LHCN-M2 (cell line): Measurements from ENCODE around the gene KCNIP4. TPM values are rescaled to one million over a fixed set of nuclear protein-coding genes. Genes with fewer than 3 reads are reported as not detected.
A peak's percentile ranks its signal among the peaks of the same experiment; 100 is the strongest.

Experiments used
- DNase-seq: peaks from one replicate; pipeline ENCODE4 v3.0.0-alpha.2; 2012; ENCODE audit warnings: low read depth
- total RNA-seq: library from RNA; depleted of rRNA; stranded (reverse); fragments of >200 nt; gene quantifications from 2 replicates; pipeline ENCODE4 v1.2.3, GENCODE V29; 2014

Gene KCNIP4
- total RNA-seq, 1 experiment from 2014 or later, result not detected

DNA sequence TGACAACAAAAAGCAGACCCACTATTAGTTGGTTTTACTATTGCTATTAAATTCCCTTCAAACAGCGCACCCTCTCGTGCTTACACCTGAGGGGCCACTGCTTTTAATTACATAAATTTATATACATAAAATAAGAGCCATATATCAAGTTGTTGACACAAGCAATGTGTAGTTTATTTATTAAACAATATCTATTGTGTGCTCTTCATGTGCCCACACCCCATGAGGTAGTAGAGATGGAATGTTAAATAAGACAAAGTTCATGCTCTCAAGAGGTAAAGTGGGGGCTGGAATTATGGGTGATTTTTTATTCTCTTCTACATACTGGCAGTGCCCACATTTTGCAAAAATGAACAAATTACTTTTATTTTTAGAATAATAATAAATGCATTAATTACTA lies 47.3 kb downstream of the KCNIP4 start:
- no peak for DNase-seq

DNA sequence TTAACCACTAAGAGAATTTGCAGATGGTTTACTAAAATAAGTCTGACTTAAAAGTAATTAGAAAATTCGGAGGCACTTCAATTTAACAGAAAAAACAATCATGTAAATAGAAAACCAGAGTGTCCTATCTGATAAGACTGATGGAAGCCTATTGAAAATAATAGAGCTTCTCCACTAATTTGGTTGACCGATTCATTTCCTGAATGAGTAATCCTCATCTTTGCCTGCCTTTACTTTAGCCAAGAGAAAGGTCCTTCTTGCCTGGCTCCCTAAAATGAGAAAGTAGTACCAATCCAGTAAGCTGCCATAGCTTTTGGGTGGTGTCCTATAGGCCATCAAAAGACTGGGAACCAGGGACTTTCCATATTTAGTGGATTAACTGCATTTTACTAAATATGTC lies 48.4 kb downstream of the KCNIP4 start:
- peak; percentile 39 for DNase-seq

DNA sequence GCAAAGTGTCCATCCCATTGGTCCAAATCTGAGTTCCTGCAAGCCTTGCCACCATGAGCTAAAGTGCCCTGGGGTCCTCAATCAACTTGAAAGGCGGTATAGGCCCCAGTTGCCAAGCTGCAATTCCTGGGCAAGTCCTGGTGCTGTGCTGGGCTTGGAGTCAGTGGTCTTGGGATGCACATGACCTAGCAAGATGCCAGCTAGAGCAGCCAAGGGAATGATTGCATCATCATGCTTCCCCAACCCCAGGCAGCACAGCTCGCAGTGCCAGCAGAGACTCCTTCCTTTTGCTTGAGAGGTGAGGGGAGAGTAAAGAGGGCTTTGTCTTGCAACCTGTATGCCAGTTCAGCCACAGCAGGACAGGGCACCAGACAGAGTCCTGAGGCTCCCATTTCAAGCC lies 50.5 kb downstream of the KCNIP4 start:
- DNase-seq, result no peak

DNA sequence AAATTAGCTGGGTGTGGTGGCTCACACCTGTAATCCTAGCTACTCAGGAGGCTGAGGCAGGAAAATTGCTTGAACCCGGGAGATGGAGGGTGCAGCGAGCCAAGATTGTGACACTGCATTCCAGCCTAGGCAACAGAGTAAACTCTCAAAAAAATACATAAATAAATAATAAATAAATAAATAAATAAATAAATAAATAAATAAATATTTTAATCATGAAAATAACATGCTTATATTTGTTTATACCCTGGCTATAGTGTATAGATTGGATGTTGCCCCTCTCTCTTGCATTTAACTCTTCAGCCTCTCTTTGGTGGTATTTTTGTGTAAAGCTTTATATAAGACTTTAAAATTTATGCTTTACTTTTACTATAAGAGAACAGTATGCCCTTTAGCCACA lies 51.8 kb downstream of the KCNIP4 start:
- DNase-seq, result no peak

DNA sequence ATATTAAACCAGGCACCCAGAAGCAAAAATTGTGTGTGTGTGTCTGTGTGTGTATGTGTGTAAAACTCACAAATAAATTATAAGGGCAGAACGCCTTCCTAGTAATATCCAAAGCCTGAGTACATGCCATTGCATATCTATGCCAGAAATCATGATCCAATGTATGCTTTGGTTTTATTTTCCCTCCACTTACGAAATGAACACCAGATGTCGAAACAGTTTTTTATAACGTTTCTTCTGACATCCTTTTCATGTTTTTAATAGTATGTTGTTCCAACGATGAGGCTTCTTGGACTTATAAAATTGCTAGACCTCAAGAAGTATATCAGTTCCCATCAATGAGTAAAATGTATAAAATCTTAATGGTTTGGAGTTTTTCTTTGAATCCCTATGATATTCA lies 55.4 kb downstream of the KCNIP4 start:
- DNase-seq, result no peak

DNA sequence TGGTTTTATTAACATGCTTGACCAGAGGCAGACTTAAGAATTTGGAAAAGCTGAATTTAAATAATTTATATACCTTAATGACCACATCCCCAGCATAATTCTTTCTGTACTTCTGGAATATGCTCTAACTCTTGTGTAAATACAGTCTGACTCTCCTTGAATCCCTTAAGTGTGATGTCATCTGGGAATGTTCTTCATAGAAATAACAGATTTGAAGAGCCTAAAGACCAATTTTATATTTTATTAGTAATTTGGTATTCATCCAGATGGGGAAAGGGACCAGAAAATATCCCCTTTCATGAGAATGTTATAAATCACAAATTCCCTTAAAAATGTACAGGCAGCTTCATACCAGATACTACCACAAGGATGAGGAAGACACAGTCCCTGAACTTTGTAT lies 58.3 kb downstream of the KCNIP4 start:
- no peak for DNase-seq

DNA sequence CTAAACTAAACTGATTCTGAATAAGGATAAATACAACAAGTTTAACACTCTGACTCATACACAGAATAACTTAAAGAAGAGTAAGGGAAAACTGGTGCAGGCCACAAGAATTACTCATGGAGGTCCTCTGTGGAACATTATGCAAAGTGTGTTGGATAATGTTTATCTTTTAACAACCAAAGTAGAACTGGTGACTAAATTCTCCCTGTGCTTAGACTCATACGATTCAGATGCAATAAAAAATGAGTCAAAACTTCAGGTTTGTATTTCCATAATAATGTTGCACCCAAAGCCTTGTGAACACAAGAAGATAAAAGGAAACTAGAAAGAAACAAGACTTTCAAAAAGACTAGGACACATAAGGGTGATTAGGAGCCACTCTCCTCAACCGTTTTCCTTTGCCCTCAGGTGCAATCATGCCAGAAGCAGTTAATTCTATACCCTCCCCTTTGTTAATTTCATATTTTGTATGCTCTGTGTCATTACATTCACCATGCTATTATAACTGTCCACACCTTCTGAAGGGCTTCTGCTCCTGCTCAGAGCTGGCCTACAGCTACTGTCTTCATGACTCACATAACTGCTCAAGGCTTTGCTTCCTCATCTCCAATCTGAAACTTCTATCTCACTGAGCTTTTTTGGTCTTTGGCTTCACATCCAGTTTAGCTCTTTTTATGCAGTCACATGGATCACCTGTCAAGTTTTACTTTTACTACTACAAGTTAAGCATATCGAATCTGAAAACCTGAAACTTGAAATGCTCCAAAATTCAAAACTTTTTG lies 60.2 kb downstream of the KCNIP4 start:
- peak; percentile 94 for DNase-seq

DNA sequence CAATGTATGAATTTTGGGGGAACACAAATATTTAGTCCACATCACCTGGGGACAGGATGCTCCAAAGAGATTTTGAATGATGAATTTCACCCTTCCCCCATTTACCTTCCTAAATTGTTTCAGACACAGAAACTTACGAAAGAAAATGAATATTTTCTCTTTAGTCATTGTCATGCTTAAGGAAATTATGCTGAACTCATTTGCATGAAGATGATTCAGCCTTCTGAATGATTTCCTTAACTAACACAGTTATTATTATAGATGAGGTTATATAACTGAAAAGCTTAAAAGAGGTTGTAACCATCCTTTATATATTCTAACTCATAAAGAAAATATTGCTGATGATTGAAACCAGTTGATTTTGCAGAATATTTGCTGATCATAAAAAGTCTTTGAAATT lies 61.1 kb downstream of the KCNIP4 start:
- DNase-seq, result no peak

DNA sequence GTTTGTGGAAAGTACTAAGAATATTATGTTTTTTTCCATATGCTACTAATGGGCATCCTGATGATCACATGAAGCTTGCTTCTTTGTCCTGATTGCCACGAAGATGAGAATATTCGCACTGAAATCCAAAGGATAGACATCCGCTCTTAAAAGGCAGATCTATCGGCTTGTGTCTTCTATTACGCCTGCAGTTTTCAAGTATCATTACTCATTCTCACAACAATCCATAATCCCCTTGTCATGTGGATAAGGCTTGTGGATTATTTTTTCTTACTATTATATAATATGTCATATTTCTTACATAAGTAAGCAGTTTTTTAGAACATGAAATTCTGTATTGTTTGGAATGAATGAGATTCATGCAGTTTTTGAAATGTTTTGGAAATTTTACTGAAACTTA lies 62.8 kb downstream of the KCNIP4 start:
- peak; percentile 44 for DNase-seq

DNA sequence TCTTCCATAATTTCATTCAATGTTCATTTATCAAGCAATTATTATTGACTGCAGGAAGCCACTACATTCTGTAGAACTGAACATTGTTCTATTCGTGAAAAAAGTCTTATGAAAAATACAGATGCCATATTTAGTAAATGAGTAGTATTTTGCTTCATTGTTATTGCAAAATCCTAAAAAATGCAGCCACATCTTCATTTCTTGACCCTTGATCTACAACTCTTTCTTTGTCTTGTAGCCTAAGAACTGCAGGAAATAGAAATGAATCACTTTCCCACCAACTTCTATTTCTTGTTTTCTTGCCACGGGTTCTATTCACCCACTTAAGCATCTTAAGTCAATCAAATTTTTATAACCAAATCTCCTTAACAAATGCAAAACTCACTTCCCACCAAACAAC lies 63.3 kb downstream of the KCNIP4 start:
- peak; percentile 67 for DNase-seq

DNA sequence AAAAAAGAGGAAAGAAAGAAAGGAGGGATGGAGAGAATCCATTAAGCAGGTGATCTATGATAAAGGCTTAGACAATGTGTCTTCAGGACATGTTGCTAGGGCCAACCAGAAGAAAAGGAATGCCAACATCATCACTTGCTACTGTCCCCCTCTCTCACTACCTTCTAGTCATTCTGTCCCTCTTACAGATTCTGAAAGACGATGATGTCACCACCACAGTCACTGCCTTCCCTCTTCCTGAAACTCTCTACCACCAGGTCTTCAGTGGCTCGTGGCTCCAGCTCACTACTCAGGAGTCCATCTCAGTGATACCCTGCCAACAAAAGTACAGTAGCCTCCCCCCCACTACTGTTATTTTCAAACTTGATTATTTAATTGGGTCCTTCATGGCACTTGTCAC lies 64.0 kb downstream of the KCNIP4 start:
- no peak for DNase-seq

DNA sequence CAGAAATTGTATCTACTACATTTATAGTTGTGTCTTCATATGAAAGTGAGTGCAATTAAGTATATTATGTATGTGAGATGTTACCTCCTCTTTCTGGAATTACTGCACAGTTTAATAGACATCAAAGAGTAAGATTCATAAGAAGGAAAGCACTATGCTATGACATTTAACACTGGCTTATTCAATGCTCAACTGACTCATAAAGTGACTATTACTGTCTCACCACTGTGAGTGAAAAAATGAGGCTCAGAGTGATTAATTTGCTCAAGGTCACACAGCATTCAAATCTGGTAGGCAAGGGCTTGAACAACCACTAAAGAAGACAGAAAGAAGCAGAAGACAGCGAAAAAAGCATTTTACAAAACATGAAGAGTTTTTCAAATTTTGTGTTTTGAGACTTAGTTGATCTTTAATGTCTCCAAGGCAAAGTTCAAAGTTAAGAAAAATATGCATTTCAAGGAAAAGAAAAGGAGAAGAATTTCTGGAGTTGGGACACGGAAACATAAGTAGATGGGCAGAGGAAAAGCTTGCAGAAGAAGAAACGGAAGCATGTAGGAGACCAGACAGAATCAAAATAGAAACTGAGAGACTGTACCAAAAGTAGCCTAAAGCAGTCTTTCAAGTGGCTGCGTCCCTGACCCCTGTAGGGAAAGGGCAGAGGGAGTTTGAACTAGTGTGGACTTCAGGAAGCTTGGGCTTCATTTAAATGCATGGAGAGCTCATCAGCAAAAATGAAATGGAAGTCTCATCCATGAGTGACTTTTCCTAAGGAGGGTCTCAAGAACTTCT lies 66.3 kb downstream of the KCNIP4 start:
- peak; percentile 52 for DNase-seq

DNA sequence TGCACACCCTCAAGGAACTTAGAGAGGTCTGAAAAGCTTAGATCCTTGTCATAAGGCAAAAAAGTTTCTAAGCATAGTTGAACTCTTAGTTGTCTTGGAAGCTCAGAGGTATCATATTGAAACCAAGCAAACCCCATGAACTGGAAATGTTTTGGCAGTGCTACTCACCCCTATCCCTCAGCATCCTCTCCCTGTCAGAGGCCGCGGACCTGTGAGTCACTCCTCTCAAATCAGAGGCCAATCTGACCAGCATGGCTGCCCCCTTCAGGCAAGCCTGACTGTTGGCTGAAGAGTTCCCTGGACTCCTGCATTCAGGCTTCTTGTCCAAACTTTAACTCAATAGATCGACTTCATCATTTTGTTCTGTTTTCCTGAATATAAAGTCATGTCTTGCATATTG lies 69.4 kb downstream of the KCNIP4 start:
- DNase-seq, result peak; percentile 82

DNA sequence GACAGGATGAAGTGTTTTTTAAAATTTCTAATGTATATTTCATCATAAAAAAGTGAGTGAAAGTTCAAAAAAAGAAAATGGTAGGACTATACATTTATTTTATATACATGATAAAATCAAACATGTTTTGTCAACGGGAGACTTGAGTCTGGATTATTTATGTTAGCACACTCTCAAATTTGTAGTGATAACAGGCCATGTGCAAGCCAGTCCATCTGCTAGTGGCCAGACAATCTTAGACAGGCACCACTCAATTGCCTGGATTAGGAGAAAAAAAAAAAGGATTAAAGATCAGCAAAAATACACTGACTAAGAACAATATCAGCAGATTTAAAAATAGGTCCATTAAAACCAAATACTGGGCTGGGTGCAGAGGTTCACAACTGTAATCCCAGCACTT lies 71.9 kb downstream of the KCNIP4 start:
- no peak for DNase-seq

DNA sequence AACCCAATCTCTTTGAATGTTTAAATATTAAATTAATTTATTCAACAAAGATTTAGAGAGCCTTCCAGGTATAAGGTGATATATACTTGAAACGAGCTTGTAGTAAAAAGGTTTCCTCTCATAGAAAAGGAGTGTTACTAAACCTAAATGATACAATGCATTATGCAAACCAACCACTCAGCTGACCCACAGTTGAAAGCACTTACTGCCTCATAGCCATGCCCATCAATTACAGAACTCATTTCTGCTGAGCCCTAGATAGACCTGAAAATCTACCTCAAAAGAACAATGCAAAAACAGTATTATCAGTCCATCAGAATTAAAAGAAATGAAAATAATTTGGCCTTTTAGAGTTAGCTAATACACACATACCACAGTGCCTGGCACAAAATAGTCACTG lies 75.4 kb downstream of the KCNIP4 start:
- DNase-seq, result no peak

DNA sequence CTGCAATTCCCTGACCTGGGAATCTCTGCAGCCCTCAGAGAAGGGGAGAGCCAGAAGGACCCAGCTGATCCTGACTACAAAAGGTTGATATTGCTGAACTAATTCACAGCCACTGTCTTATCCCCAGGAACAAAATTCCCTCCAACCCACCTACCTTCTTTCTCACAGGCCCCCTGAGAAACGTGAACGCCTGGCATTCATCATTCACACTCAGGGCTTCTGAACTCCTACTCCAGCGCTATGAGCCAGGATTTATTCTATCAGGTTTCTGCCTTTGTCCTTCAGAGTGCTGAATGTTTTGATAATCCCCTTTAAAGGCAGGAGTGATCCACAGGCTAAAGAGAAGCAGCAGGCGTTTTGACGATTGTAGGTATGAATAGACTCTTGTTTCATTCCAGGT lies 76.5 kb downstream of the KCNIP4 start:
- DNase-seq, result no peak

DNA sequence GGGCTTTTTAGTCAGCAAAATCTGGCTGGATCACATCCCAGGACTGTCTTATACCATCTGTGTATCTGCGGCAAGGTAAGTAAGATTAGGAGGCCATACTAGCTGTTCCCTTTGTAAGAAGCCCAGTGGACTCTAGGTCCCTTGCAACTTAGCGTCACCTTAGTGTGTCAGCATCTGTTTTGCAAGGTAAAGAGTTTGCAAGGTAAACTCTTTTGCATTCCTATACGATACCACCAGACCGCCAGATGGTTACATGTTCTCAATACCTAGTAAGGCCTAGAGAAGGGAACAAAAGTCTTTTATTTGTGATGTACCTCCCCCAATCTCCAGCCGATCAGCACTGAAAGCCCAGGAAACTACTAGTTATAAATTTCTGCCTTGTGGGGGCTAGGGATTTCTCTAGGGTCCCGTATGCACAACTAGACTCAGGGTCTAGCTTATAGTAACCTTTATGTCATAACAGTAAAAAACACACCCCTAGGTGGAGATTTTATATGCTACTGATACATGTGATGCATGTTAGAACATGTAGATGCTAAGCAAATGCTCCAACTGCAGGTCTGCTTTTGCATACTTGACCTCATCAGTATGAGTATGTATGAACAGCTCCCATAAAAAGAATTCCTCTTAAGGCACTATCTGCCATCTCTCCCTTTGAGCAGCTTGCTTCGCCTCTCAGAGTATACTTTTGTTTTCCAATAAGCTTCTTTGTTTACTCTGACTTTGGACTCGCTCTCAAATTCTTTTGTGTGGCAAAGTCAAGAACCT lies 78.4 kb downstream of the KCNIP4 start:
- DNase-seq, result no peak

DNA sequence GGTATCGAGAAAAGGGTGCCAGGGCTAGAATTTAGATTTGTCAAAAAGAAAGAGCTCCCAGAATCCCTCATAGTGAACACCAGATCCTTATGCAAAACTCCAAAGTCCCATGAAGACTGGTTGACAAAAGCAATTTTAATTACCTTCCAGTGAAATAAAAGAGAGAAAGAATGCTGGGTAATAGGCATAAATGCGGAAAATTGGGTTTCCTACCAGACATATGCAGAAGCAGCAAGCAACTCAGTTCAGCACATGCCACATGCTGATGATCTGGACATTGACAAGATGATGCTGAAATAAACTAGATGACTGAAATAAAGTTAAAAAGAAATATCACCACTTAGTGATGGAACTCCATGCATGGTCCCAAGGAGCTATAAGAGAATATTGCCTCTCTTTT lies 83.9 kb downstream of the KCNIP4 start:
- no peak for DNase-seq

DNA sequence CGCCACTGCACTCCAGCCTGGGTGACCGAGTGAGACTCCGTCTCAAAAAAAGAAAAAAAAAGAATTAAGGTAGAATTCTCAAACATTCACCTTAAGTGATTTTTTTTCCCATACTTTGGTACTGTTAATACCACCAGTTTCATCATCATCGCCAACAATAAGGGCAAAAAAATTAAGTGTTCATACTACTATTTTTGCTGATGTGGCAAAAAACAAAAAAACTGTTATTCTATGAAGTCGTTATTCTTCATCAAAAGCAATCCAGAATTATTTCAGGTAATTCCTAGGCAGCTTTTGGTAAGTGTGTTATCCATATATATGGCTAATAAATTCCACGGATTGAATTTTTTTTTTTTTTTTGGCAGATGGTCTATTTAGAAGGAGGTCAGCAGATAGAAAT lies 85.7 kb downstream of the KCNIP4 start:
- DNase-seq, result no peak

DNA sequence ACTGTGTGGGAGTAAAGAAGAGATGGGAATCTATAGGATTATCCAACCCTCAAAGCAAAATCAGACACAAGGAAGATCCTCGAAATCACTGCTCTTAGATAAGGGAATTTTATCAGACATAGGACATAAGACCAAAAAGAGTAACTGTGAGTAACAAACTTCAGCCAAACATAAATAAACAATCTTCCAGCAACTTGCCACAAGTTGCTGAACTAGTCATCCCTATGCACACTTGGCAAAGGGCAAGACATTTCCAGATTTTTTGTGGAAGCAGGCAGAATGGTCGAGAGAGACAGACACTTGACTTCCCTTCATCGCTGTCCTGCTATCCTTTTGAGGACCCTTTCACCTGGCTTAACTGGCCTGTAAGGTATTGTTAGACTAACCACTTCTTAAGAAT lies 89.6 kb downstream of the KCNIP4 start:
- DNase-seq, result peak; percentile 66

DNA sequence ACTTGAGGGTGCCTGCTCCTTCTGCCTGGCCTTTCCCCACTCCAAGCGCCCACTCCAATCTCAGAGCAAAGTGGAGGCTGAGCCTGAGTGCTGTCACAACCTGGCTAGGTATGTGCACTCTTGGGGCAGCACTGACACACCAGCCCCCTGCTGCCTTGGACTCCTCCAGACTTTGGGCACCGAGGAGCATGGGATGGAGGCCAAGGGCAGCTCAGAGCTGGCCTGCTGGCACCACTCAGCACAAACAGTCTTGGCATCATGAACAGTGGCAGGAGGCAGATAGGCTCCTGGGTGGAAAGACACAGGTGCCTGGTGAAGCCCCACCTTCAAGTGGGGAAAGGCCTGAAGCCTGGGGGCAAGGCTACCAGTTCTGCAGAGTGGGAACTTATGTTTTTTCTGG lies 91.8 kb downstream of the KCNIP4 start:
- no peak for DNase-seq

DNA sequence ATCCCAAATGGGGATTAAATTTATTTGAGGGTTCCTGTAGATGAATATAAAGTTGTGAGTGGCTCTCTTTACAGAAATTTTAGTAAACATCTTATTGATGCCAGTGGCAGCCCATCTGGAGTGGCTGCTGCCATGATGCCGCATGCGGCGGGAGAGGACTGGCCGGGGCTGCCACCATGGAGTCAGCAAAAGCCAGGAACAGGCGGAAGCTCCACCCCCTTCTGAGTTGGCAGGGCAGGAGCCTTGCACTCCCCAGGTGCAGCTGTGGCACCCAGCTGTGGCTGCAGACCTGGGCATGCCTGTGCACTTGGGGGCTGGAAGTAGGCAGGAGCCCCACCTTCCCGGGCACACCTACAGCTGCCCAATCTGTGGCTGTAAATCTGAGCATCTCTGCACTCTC lies 92.3 kb downstream of the KCNIP4 start:
- no peak for DNase-seq
